Stromal cell of bone marrow (primary cell): ENCODE data around the gene CUL5.
"Not testable (repeated sequence)": the region's sequence is repeated elsewhere in the genome, so short reads cannot be mapped to it uniquely, and the experiment has no call there.

Experiments used
- DNase-seq: peaks from one replicate; pipeline ENCODE4 v3.0.0-alpha.2; 2012; ENCODE audit warnings: low read depth

The CUL5 gene

DNA sequence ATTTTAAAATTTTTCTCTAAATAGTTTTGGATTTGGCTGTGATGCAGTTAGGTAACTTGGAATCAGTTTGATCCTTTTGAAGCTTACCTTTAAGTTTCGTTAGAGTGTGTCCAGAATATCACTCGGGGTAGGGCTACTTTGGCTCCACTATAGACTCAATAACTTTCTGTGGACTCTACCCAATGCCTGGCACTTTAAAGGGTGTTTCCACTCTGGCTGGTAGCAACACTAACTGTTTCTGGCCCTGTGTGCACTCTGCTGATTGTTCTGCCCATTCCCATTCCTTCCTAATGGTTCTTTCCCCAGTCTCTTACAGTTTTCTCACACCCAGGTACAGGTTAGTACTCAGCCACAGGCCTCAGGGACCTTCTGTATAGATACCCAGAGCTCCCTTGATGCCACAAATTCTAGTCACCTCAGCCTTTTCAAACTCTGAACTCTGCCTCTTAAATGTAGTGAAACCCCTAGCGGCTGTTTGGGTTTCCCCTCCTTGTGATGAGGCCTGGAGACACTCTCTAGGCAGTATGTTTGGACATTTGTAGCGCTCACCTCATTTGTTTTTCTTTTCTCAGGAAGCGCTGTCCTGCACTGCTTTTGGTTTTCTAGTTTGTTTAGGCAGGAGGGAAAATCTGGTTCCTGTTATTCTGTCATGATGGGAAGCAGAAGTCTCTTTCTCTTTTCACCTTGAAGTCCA, 16.8 kb downstream of the CUL5 start:
- DNase-seq: no peak

DNA sequence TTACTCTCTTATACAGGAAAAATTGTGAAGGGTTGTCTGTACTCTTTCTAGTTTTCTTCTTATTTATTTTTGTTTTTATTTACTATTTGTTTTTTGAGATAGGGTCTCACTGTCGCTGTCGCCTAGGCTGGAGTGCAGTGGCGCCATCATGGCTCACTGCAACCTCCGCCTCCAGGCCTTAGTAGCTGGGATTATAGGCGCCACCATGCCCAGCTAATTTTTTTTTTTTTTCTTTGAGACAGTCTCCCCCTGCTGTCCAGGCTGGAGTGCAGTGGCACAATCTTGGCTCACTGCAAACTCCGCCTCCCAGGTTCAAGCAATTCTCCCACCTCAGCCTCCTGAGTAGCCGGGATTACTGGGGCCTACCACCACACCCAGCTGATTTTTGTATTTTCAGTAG, 18.4 kb downstream of the CUL5 start:
- no peak for DNase-seq

DNA sequence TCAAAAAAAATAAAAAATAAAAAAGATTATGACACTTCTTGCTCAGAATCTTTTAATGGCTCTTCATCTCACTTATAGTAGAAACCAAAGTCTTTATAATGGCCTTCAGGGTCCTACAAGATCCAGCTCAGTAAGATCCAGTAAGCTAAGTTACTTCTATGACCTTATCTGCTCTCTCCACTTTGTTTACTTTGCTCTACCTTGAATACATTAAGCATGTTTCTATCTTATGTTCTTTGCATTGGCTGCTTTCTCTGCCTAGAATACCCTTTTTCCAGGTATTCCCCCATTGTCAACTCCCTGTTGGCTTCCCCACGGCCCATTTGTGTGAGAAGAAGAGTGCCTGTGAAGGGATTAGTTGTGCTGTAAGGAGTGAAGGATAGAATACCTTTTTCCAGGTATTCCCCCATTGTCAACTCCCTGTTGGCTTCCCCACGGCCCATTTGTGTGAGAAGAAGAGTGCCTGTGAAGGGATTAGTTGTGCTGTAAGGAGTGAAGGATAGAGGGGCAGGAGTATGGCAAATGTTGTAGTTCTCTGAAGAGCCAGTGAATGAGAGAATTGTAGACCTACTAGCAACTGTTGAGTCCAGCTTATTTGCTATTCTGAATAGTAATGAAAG, 20.2 kb downstream of the CUL5 start:
- DNase-seq: not testable (repeated sequence)

DNA sequence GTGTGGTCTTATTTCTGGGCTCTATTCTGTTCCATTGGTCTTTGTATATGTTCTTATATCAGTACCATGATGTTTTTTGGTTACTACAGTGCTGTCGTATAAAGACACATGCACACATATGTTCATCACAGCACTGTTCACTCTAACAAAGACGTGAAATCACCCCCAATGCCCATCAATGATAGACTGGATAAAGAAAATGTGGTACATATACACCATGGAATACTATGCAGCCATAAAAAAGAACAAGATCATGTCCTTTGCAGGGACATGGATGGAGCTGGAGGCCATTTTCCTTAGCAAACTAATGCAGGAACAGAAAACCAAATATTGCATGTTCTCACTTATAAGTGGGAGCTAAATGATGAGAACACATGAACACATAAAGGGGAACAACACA, 22.9 kb downstream of the CUL5 start:
- DNase-seq: not testable (repeated sequence)

DNA sequence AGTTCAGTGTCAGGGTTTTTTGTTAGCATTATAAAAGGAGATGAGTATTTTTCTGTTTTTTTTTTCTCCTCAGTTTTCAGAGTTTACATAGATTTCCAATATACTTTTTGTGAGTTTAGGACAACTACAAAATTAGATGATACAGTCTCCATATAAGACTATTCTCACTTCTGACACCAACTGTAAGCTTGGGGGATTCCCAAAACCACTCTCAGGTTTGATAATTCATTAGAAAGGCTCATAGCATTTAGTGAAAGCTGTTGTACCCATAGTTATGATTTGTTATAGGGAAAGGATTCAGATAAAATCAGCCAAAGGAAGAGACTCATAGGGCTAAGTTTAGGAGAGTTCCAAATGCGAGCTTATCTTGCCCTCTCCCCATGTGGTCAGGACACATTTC, 24.1 kb downstream of the CUL5 start:
- DNase-seq: no peak

DNA sequence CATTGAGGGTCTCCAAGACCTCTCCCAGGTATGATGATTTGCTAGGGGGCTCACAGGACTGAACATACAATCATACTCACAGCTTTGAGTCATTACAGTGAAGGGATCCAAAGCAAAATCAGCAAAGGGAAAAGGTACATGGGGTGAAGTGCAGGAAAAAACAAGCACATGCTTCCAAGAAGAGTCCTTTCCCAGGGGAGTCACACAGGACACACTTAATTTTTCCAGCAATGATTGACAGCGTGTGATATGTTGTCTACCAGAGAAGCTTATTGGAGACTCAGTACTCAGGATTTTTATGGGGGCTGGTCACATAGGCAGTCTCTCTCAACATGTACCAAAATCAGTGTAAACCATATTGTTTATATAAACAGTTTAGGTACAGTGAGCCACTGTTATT, 25.3 kb downstream of the CUL5 start:
- DNase-seq: no peak

DNA sequence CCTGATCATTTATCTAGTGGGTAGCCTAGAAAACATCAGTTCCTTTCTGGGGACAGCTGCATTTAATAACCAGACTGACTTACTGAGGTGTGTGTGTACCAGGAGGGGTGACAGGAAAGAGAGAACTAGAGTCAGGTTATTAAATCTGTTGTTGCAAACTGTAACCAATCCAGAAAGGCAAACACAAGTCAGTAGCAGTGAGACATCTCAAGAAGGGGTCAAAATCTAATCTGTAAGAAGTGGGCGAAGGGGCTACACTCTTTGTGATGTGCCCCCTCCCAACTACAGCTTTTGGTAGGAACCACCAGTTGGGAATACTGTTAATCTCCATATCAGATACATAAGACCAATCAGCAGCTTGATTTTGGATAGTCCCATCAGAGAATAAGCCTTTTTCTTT, 26.3 kb downstream of the CUL5 start:
- DNase-seq: no peak

DNA sequence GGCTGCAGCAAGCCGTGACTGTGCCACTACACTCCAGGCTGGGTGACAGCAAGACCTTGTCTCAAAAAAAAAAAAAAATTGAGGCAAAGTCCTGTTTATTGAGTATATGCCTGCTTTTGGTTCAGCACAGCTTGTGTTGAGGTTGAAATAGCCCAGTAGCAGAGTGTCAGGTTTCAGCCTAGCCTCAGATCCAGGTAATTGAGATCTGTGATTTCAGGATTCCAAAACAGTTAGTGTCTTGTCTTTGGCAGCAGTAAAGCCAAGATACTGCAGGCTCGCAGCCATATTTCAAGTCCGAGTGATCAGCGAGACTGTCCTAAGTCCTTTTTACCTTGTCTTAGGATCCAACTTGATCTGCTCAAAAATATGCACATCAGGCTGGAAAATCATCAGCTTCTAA, 27.0 kb downstream of the CUL5 start:
- DNase-seq: no peak

DNA sequence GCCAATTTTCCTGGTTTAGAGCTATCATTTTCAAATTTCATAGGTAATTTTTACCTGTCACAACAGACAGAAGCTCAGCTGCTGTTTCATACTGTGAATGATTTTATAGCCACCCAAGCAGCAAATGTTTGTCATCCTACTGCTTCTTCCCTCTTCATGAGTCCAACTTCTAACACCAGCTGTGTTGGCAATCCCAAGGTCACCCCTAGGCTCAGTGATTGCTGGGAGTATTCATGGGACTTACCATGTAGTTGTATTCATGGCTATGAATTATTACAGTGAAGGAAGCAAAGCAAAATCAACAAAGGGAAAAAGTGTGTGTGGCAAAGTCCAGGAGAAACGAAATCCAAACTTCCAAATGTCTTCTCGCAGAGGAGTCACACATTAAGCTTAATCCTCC, 28.5 kb downstream of the CUL5 start:
- DNase-seq: no peak

DNA sequence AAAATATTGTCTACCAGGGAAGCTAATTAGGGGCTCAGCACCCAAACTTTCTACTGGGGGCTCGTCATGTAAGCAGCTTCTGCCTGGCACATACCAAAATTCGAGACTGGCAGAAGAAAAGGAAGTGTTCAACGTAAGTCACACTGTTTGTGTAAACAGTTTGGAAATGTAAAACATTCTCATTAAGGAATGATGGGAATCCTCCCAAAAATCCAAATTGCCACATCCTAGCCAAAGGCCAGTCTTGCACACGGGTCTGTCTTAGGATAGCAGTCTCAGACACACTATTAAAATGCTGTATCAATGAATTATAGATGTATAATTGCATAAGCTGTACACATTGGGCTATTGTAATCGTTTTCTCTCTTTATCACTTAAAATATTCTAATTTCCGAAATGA, 28.9 kb downstream of the CUL5 start:
- no peak for DNase-seq

DNA sequence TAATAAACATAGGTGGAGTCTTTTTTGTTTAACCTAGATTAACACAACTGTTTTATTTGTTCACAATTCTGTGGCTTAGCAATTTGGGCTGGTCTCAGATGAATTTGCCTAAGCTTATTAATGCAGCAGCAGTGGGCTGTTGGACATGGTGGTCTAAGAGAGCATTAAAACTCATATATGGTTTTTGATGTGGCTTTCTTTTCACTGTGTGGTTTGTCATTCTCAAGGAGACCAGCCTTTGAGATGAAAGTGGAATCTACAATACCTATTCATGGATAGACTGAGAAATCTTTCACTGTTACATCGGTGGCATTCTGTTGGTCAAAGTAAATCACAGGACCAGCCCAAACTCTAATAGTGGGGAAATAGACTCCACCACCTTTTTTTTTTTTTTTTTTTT, 39.6 kb downstream of the CUL5 start:
- DNase-seq: no peak

DNA sequence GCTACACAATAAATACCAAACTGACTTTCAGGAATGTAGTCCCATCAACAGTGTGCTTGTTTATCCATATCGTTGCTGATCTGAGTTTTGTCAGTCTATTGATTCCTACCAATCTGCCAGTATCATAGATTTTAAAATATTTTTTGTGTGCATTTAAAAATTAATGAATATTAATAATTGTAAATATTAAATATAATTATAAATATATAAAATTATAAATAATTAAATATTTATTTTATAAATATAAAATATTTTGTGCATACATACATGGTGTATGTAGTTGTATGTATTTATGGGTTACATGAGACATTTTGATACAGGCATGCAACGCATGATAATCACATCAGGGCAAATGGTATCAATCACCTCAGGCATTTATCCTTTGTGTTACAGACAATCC, 53.6 kb downstream of the CUL5 start:
- no peak for DNase-seq

DNA sequence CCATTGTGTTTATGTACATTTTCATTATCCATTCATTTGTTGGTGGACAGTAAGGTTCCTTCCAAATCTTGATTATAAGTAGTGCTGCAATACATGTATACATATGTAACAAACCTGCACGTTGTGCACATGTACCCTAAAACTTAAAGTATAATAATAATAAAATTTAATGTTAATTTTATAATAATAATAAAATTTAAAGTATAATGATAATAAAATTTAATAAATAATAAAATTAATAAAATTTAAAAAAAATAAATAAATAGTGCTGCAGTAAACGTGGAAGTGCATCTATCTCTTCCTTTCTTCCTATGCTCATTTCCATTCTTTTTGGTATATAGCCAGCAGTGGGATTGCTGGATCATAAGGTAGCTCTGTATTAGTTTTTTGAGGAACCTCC, 54.7 kb downstream of the CUL5 start:
- DNase-seq: no peak

DNA sequence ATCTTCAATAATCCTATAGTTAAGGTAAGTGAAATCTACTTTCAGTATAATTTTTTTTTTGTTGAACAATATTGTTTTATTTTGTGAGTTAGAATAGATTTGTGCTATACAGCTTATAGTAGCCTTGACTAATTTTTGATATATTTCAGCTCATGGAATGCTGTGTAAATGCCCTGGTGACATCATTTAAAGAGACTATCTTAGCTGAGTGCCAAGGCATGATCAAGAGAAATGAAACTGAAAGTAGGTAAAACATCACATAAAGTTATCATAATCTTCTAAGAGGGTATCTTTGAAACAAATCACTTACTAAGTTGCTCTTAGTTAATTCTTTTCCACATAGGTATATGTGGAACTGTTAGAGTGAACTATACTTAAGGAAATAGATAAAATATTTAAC, 61.2 kb downstream of the CUL5 start:
- peak; percentile 49 for DNase-seq

DNA sequence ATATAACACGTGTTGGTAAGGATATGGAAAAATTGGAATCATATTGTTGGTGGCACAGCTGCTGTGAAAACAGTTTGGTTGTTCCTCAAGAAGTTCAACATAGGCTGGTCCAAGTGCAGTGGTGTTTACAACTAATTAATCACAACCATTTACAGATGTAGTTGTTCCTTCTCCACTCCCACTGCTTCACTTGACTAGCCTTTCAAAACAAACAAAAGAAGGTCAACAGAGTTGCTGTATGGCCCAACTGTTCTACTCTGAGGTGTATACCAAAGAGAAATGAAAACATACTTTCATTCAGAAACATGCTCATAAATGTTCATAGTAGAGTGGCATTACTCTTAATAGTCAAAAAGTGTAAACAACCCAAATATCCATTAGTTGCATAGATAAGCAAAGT, 76.1 kb downstream of the CUL5 start:
- DNase-seq: no peak

DNA sequence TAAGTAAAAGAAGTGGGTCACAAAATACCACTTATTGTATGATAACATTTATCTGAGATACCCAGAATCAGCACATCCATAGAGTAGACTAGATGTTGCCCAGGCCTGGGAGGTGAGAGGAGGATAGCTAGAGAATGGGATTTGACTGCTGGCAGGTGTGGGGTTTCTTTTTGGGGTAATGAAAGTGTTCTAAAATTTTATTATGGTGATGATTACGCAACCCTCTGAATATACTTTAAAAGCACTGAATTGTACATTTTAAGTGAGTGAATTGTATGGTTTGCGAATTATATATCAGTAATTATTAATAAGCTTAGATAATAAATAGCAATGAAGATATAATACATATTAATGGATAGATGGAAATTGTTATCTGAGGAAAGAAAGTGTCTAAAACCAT, 77.0 kb downstream of the CUL5 start:
- DNase-seq: no peak

DNA sequence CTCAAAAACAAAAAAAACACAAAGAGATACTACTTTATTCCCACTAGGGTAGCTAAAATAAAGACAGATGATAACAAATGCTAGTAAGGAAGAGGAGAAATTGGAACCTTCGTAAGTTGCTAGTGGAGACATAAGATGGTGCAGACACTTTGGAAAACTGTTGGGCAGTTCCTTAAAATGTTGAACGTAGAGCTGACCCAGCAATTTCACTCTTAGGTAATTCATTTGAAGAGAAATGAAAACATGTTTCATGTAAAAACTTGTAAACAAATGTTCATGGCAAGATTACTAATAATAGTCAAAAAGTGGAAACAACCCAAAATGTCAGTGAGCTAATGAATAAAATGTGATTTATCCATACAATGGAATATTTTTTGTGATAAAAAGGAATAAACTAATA, 83.4 kb downstream of the CUL5 start:
- DNase-seq: no peak

DNA sequence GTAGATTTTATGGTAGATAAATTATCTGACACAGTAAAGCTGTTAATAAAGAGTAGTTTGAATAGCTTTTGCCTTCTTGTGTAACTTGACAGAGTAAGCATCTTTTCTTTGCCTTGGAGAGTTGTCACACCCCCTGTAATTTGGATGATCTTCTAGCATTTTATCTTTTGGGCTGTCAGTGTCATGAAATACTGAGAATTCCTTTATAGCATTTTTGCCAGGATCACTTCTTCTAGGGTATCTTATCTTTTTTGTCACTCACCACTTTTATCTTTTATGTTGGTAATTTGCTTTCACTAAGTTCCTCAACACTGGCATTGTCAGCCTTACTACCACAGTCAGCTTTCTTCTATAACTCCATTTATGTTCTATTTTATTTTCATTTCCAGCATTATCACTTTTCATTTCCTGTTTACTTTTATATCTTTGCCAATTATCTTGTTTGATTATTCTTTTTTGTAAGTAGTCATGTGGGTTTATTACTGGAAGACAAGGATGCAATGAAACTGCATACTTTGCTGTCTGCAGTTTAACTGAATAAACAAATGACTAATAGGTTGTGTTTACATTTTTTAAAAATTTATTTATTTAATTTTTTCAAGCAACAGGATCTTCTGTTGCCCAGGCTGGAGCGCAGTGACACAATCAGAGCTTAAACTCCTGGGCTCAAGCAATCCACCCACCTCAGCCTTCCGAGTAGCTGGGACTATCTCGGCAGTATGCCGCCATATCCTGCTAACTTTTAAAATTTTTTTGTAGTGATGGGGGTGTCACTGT, 84.6 kb downstream of the CUL5 start:
- no peak for DNase-seq

DNA sequence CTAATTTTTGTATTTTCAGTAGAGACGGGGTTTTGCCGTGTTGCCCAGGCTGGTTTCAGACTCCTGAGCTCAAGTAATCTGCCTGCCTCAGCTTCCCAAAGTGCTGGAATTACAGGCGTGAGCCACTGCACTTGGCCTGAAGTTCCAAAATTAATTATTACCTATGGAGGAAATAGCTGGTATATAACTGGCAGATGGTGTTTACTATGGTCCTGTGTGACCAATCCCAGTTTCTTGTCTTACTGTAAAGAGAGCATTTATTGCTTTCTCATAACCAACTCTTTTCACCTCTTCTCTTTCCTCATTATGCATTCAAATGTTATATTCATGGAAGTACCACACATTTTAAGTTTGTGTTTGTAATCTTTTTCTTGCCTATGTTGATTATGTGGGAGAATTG, 88.5 kb downstream of the CUL5 start:
- DNase-seq: no peak

DNA sequence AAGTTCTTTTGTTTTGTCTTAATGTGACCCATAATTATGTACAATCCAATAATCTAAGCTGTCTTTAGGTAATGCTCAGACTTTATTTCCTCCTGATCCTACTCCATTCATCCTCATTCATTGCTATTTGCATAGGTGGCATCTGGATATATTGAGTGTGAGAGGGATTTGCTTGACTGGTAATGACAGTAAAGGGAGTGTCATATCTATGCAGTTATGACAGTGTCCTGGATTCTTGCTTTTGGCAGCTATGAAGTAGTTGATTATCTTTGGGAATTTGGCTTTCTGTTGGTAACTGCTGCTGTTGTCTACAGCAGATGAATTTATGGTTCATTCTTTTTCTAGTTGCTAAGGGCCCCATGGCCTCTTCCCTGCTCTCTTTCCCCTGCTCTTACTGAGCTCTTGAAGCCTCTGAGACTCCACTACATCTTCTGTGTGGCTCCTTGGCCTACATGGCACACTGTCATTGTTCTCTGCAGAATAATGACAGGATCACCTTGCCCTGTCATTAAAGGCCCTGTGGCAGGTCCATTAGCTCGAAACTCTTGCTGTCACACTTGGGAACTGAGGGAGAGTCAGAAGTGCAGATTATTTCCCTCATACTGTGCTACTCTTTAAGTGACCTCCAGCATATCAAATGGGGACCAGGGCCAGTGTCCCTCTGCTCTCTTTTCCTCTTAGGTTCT, 92.5 kb downstream of the CUL5 start:
- DNase-seq: no peak

DNA sequence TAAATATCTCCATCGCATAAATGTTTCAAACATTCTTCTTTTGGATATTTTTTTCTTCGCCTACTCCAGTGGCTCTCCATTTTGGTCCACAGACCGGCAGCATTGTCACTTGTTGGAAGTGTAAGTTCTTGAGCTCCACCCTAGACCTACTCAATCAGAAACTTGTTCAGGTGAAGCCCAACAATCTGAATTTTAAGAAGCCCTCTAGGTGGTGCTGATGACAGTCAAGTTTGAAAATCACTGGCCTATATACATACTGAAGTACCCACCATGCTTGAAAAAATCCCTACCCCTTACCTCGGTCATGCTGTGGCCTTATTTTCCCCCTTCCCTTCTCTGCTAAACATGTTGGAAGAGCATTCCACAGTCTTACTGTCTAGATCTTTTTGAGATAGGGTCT, 102.4 kb downstream of the CUL5 start:
- DNase-seq: no peak

DNA sequence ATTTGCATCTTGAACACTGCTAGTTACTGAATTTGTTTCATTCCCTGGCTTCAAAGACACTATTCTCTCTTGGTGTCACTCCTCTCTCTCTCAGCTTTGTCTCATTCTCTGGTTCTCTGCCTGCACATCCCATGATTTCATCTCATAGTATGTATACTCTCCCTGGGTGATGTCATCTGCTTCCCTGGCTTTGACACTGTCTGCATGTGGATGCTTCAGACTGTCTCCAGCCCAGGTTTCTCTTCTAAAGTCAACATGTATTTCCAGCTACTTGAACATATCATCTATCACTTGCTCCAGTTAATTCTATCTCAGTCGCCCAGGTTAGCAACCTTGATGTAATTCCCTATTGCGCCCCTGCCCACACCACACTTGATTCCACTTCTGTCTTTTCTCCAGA, 103.4 kb downstream of the CUL5 start:
- no peak for DNase-seq
